Measurements from ENCODE around the gene GPR161. TPM values are rescaled to one million over a fixed set of nuclear protein-coding genes. Genes with fewer than 3 reads are reported as not detected.

GPR161 gene
- total RNA-seq, 1 experiment from 2014 or later: 13.7 TPM

DNA sequence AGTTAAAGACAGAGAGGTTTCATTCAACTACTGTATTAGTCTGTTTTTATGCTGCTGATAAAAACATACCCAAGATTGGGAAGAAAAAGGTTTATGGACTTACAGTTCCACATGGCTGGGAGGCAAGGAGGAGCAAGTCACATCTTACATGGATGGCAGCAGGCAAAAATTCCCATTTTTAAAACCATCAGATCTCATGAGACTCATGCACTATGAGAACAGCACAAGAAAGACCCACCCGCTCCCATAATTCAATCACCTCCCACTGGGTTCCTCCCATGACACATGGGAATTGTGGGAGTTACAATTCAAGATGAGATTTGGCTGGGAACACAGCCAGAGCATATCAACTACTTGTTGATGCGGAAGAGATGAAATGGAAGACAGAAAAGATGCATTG is 9.2 kb downstream of the GPR161 start:
- H3K9me3 ChIP-seq (ENCODE audit: control insufficient read depth in 1 of 2, insufficient read depth in 1 of 2, low read depth in 1 of 2, low read length in 2 of 2): no peaks in the 10 kb centered on the region; a peak in 1 of 4 replicates
- CTCF ChIA-PET: no interaction called here
- RAD21 ChIA-PET (ENCODE audit: low non-redundant PET in 1 of 2, low total read pairs in 2 of 2, uncharacterized antibody in 2 of 2, unreplicated experiment in 2 of 2): no interaction called here
- H3K27ac ChIP-seq (ENCODE audit: low read depth, low read length): no peak overlapping the region
- H3K79me2 ChIP-seq (ENCODE audit: insufficient read depth, low read length): no peaks in the 10 kb centered on the region
- H3K4me3 ChIP-seq (replicated peaks in 1 of 2; ENCODE audit: low read depth in 1 of 2, low read length in 2 of 2): no peak overlapping the region
- H3K36me3 ChIP-seq (ENCODE audit: control insufficient read depth in 1 of 2, insufficient read depth in 2 of 2, low read length in 2 of 2): no peaks in the 10 kb centered on the region
- DNase-seq (ENCODE audit: low read depth, low spot score): no peak
- H2AFZ ChIP-seq (ENCODE audit: low read depth, low read length, poor library complexity, severe bottlenecking): no peak overlapping the region
- H3K27me3 ChIP-seq (ENCODE audit: insufficient read depth, low read length): no peaks in the 10 kb centered on the region
- POLR2A ChIA-PET: no interaction called here
- no peak for TF ChIP-seq ZFX (IDR thresholded peaks at IDR 0.05)
- TF ChIP-seq ZNF274 (IDR thresholded peaks at IDR 0.05; ENCODE audit: low read depth, low read length): no peak
- TF ChIP-seq, protein P1, sequence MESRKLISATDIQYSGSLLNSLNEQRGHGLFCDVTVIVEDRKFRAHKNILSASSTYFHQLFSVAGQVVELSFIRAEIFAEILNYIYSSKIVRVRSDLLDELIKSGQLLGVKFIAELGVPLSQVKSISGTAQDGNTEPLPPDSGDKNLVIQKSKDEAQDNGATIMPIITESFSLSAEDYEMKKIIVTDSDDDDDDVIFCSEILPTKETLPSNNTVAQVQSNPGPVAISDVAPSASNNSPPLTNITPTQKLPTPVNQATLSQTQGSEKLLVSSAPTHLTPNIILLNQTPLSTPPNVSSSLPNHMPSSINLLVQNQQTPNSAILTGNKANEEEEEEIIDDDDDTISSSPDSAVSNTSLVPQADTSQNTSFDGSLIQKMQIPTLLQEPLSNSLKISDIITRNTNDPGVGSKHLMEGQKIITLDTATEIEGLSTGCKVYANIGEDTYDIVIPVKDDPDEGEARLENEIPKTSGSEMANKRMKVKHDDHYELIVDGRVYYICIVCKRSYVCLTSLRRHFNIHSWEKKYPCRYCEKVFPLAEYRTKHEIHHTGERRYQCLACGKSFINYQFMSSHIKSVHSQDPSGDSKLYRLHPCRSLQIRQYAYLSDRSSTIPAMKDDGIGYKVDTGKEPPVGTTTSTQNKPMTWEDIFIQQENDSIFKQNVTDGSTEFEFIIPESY (IDR thresholded peaks at IDR 0.05; ENCODE audit: extremely low read depth, insufficient replicate concordance, low read length): no peak
- intact Hi-C loops (cut with micrococcal nuclease): no loop called here
- BruUV-seq (replicated peaks): no TSS peak
- no peak for ATAC-seq
- no peak overlapping the region for H3K4me2 ChIP-seq (ENCODE audit: low read length)
- H3K4me1 ChIP-seq (ENCODE audit: control insufficient read depth in 1 of 2, insufficient read depth in 2 of 2, low read length in 2 of 2): no peaks in the 10 kb centered on the region
- no peaks in the 10 kb centered on the region for H3K9me2 ChIP-seq (ENCODE audit: insufficient read depth)
- no peak overlapping the region for H3K9ac ChIP-seq (ENCODE audit: low read length)
- no peaks in the 10 kb centered on the region for H4K20me1 ChIP-seq (ENCODE audit: insufficient read depth)

DNA sequence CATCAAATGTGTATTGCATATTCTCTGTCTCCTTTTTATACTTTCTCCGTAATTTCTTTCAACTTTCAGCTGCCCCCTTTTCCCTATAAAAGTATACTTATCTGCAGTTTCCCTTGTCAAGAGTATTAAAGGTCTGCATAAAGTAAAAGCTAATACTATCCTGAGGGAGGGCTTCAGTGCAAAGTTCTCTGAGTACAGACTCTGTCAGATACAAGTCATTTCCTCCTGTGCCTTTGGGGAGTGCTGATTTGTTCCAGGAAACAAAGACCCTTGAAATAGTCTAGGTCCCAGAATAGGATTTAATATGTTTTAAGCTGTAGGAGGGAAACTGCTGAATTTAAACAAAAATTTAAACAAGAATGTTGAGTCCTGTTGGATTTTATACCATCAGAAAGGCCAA is 11.7 kb downstream of the GPR161 start:
- Histone ChIP-seq H3K9me2 (ENCODE audit: insufficient read depth) (no peaks in the 10 kb centered on the region), H3K27ac (ENCODE audit: low read depth, low read length) (no peak overlapping the region), H3K4me2 (ENCODE audit: low read length) (no peak overlapping the region), H3K4me1 (ENCODE audit: control insufficient read depth in 1 of 2, insufficient read depth in 2 of 2, low read length in 2 of 2) (no peaks in the 10 kb centered on the region), H4K20me1 (ENCODE audit: insufficient read depth) (no peaks in the 10 kb centered on the region), H3K79me2 (ENCODE audit: insufficient read depth, low read length) (no peaks in the 10 kb centered on the region), H2AFZ (ENCODE audit: low read depth, low read length, poor library complexity, severe bottlenecking) (no peak overlapping the region), H3K9me3 (ENCODE audit: control insufficient read depth in 1 of 2, insufficient read depth in 1 of 2, low read depth in 1 of 2, low read length in 2 of 2) (no peaks in the 10 kb centered on the region; a peak in 1 of 4 replicates), H3K9ac (ENCODE audit: low read length) (no peak overlapping the region), H3K27me3 (ENCODE audit: insufficient read depth, low read length) (no peaks in the 10 kb centered on the region), H3K4me3 (replicated peaks in 1 of 2; ENCODE audit: low read depth in 1 of 2, low read length in 2 of 2) (no peak overlapping the region), H3K36me3 (ENCODE audit: control insufficient read depth in 1 of 2, insufficient read depth in 2 of 2, low read length in 2 of 2) (no peaks in the 10 kb centered on the region)
- intact Hi-C loops (cut with micrococcal nuclease): no loop called here
- ChIA-PET POLR2A (no interaction called here), CTCF (no interaction called here), RAD21 (ENCODE audit: low non-redundant PET in 1 of 2, low total read pairs in 2 of 2, uncharacterized antibody in 2 of 2, unreplicated experiment in 2 of 2) (no interaction called here)
- ATAC-seq (no peak), DNase-seq (ENCODE audit: low read depth, low spot score) (no peak)
- no TSS peak for BruUV-seq (replicated peaks)
- TF ChIP-seq, protein P2, sequence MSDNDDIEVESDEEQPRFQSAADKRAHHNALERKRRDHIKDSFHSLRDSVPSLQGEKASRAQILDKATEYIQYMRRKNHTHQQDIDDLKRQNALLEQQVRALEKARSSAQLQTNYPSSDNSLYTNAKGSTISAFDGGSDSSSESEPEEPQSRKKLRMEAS (IDR thresholded peaks at IDR 0.05): no peak
- TF ChIP-seq EZH2 (IDR thresholded peaks at IDR 0.05): no peak
- no peak for TF ChIP-seq JUND (IDR thresholded peaks at IDR 0.05)
- TF ChIP-seq SP1 (IDR thresholded peaks at IDR 0.05; ENCODE audit: low read depth): no peak
- no peak for TF ChIP-seq EGR1 (IDR thresholded peaks at IDR 0.05; ENCODE audit: low read depth)
- TF ChIP-seq, protein P3, sequence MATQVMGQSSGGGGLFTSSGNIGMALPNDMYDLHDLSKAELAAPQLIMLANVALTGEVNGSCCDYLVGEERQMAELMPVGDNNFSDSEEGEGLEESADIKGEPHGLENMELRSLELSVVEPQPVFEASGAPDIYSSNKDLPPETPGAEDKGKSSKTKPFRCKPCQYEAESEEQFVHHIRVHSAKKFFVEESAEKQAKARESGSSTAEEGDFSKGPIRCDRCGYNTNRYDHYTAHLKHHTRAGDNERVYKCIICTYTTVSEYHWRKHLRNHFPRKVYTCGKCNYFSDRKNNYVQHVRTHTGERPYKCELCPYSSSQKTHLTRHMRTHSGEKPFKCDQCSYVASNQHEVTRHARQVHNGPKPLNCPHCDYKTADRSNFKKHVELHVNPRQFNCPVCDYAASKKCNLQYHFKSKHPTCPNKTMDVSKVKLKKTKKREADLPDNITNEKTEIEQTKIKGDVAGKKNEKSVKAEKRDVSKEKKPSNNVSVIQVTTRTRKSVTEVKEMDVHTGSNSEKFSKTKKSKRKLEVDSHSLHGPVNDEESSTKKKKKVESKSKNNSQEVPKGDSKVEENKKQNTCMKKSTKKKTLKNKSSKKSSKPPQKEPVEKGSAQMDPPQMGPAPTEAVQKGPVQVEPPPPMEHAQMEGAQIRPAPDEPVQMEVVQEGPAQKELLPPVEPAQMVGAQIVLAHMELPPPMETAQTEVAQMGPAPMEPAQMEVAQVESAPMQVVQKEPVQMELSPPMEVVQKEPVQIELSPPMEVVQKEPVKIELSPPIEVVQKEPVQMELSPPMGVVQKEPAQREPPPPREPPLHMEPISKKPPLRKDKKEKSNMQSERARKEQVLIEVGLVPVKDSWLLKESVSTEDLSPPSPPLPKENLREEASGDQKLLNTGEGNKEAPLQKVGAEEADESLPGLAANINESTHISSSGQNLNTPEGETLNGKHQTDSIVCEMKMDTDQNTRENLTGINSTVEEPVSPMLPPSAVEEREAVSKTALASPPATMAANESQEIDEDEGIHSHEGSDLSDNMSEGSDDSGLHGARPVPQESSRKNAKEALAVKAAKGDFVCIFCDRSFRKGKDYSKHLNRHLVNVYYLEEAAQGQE (IDR thresholded peaks at IDR 0.05; ENCODE audit: low read depth): no peak
- no peak for TF ChIP-seq POLR2AphosphoS5 (IDR thresholded peaks at IDR 0.05; ENCODE audit: low read depth, low read length)
- TF ChIP-seq EZH2phosphoT487 (IDR thresholded peaks at IDR 0.05; ENCODE audit: borderline replicate concordance): no peak
- TF ChIP-seq, protein P1 (IDR thresholded peaks at IDR 0.05; ENCODE audit: extremely low read depth, insufficient replicate concordance, low read length): no peak
- no peak for TF ChIP-seq YY1 (IDR thresholded peaks at IDR 0.05; ENCODE audit: extremely low read depth, insufficient replicate concordance, low read depth, low read length)
- TF ChIP-seq RAD21 (IDR thresholded peaks at IDR 0.05; ENCODE audit: low read depth): no peak
- no peak for TF ChIP-seq ELF1 (IDR thresholded peaks at IDR 0.05; ENCODE audit: borderline replicate concordance, low read depth)
